AG04449 (cell line): Measurements from ENCODE around the gene TLR5.

Source experiments
- CTCF ChIA-PET: fragments of 350-600 bp; formaldehyde crosslinking; extraction: SDS; loops from one replicate; lab custom pipeline; 2021; ENCODE audit warnings: antibody characterized with exemption; lab: Yijun Ruan, JAX
- POLR2A ChIA-PET: fragments of 400-600, 350-600 bp; formaldehyde crosslinking; extraction: SDS; loops from one replicate; lab custom pipeline; 2020; ENCODE audit warnings: antibody characterized with exemption, inconsistent platforms; lab: Yijun Ruan, JAX
- DNase-seq: peaks from one replicate; pipeline ENCODE4 v3.0.0-alpha.2; 2010; ENCODE audit warnings: low read depth, low spot score
- H3K4me3 ChIP-seq: 2 replicates; pipeline ENCODE4 v1.5.1; 2011; ENCODE audit warnings: low read depth, mild to moderate bottlenecking, control low read depth, low read length
- TF ChIP-seq, protein P1 (sequence below): IDR thresholded peaks from one replicate; pipeline ENCODE4 v1.5.1; 2011; ENCODE audit warnings: mild to moderate bottlenecking, moderate library complexity, low read length, control low read depth, inconsistent platforms; ENCODE audit not compliant: insufficient read depth; ENCODE audit errors: missing control alignments

The TLR5 gene

DNA sequence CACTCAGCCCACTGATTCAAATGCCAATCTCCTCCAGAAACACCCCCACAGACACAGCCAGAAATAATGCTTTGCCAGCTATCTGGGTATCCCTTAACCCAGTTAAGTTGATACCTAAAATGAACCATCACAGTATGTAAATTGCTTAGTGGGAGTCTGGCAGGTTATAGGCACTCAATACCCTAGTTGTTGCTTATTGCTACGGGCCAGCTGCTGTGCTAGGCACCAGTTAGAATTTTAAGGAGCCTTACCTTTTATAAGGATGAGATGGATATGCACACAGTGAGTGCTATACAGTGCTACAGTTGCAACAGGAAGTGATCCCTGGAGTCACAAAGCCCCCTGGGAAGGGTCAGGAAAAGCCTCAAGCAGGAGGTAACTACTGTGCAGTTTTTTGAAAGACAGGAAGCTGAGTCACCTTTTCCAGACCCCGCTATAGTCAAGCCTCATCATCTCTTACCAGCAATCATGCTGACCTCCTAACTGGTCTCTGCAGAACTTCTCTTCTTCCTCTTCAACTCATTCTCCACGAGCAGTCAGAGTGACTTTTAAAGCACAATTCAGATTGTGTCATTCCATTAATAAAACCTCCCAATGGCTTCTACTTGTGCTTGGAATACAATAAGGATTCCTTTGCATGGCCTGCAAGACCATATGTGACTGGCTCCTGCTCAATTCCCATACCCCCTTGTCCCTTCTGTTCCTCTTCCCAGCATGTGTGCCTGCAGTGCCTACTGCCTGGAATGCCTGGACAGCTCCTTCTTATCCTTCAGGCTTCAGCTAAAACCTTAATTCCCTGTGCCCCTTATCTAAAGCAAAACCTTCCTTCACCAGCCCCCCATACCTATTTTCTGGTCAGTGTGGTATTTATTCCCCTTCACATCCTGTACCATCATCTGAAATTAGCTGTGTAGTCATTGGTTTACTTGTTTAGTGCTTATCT is 10.4 kb upstream of the TLR5 start:
- TF ChIP-seq, protein P1, sequence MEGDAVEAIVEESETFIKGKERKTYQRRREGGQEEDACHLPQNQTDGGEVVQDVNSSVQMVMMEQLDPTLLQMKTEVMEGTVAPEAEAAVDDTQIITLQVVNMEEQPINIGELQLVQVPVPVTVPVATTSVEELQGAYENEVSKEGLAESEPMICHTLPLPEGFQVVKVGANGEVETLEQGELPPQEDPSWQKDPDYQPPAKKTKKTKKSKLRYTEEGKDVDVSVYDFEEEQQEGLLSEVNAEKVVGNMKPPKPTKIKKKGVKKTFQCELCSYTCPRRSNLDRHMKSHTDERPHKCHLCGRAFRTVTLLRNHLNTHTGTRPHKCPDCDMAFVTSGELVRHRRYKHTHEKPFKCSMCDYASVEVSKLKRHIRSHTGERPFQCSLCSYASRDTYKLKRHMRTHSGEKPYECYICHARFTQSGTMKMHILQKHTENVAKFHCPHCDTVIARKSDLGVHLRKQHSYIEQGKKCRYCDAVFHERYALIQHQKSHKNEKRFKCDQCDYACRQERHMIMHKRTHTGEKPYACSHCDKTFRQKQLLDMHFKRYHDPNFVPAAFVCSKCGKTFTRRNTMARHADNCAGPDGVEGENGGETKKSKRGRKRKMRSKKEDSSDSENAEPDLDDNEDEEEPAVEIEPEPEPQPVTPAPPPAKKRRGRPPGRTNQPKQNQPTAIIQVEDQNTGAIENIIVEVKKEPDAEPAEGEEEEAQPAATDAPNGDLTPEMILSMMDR, result no peak
- no peak overlapping the region for H3K4me3 ChIP-seq
- ChIA-PET CTCF (interaction anchor here (0.7 to 1.8 kb wide), 5 partner anchors 9 to 30 kb away, joined by 3 to 12 read pairs (median 4); no protein-coding TSS in a partner anchor), POLR2A (no interaction called here)
- no peak for DNase-seq

DNA sequence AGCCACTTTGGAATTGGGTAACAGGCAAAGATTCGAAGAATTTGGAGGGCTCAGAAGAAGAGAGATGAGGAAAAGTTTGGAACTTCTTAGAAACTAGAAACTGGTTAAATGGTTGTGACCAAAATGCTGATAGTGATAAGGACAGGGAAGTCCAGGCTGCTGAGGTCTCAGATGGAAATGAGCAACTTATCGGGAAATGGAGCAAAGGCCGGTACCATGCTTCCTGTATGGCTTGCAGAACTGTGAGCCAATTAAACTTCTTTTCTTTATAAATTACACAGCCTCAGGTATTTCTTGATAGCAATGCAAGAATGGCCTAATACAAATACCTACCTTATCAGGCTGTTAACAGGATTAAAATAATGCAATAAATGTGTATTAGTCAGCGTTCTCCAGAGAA is 9.4 kb upstream of the TLR5 start:
- ChIA-PET CTCF (interaction anchor here (1.5 to 3.8 kb wide), 5 partner anchors 8 to 75 kb away, joined by 3 to 31 read pairs (median 12); no protein-coding TSS in a partner anchor), POLR2A (no interaction called here)
- DNase-seq, result no peak

DNA sequence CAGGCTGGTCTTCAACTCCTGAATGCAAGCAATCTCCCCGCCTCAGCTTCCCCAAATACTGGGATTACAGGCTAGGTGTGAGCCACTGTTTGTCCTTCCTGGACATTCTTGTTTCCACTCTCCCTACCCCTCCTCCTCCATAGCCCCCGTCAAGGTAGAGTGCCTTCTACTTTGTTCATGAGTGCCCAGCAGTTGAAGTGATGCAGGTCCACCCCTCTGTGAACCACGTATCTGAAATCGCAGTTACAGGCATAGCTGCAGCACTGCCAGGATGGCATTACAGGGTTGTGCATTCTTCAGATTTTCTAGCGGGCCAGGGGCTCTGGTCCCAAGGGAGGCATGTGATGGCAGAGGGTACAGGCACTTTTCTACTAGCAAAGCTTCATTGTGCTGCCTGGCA is 7.4 kb upstream of the TLR5 start:
- POLR2A ChIA-PET, result no interaction called here
- TF ChIP-seq, protein P1, result no peak
- CTCF ChIA-PET, result interaction anchor here (1.0 to 3.8 kb wide), 6 partner anchors 10 to 533 kb away, joined by 3 to 31 read pairs (median 6); no protein-coding TSS in a partner anchor
- DNase-seq, result no peak
- H3K4me3 ChIP-seq, result no peak overlapping the region

More for the DNA sequence above, 9.4 kb upstream of the TLR5 start:
- TF ChIP-seq, protein P1, result no peak
- H3K4me3 ChIP-seq, result no peak overlapping the region

DNA sequence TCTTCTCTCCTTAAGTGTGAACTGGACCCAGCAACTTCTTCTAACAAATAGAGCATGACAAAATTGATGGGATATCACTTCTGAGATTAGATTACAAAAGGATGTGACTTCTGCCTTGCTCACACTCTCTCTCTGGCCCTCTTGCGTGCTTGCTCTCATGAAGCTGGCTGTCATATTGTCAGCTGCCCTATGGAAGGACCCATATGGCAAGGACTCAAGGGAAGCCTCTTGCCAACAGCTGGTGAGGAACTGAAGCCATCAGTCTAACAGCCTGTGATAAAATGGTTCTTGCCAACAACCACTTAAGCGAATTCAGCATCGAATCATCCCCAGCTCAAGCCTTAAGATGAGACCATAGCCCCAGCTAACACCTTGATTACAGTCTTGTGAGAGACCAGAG is 4.8 kb upstream of the TLR5 start:
- POLR2A ChIA-PET, result no interaction called here
- no peak for DNase-seq
- TF ChIP-seq, protein P1, result no peak
- H3K4me3 ChIP-seq, result no peak overlapping the region
- CTCF ChIA-PET, result interaction anchor here (2.1 to 2.8 kb wide), 2 partner anchors 15 to 18 kb away, joined by 6 to 12 read pairs; no protein-coding TSS in a partner anchor

DNA sequence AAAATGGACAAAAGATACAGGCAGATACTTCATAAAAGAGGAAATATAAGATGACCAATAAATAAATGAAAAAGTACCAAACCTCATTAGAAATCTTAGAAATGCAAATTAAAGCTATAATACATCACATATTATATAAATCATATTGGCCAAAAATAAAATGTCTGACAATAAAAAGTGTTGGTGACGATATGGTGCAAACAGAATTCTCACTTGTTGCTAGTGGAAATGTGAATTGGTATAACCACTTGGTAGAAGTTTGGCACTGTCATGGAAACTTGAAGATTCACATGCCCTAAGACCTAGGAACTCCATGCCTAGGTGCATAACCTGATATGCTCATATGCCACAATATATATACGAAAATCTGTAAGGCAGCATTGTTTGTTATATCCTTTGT is 4.4 kb upstream of the TLR5 start:
- DNase-seq, result no peak
- H3K4me3 ChIP-seq, result no peak overlapping the region
- TF ChIP-seq, protein P1, result no peak
- CTCF ChIA-PET, result interaction anchor here (2.1 to 2.8 kb wide), 2 partner anchors 14 to 17 kb away, joined by 6 to 12 read pairs; no protein-coding TSS in a partner anchor
- POLR2A ChIA-PET, result no interaction called here

DNA sequence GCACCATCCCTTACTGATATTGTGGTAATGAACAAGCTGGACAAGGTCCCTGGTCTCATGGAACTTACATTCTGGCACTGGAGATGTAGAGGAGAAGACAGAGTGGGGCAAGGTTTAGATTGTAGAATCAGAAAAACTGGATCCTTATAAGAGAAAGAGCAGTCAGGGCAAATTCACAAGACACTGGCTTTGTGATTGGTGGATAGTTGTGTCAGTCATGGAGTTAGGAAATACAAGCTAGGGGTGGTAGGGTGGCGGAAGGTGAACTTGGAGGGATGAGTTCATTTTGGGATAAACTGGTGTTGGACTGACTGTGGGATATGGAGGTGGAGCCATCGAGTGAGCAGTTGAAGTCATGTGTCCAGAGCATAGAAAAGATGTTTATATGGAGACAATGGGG is 3.7 kb upstream of the TLR5 start:
- DNase-seq, result no peak
- no peak overlapping the region for H3K4me3 ChIP-seq
- TF ChIP-seq, protein P1, result no peak
- CTCF ChIA-PET, result interaction anchor here (2.1 to 2.8 kb wide), 2 partner anchors 13 to 17 kb away, joined by 6 to 12 read pairs; no protein-coding TSS in a partner anchor
- POLR2A ChIA-PET, result no interaction called here
